GM12875 (cell line): Measurements from ENCODE around the gene EIF2A.

ENCODE experiments used
- H3K4me3 ChIP-seq: one replicate; pipeline ENCODE4 v1.5.1; 2011; ENCODE audit warnings: low read depth, low read length, control low read depth
- CTCF ChIP-seq: IDR thresholded peaks from 2 replicates; pipeline ENCODE4 v1.5.1; 2011; ENCODE audit warnings: low read depth, mild to moderate bottlenecking, control low read depth, inconsistent platforms, low read length, moderate library complexity, borderline replicate concordance; ENCODE audit not compliant: insufficient read depth

EIF2A gene

GRCh38 chr3:150602426-150603152 lies 56.0 kb downstream of the EIF2A start:
- no peak for TF ChIP-seq CTCF
- peak overlapping the region; percentile 89 for H3K4me3 ChIP-seq

DNA sequence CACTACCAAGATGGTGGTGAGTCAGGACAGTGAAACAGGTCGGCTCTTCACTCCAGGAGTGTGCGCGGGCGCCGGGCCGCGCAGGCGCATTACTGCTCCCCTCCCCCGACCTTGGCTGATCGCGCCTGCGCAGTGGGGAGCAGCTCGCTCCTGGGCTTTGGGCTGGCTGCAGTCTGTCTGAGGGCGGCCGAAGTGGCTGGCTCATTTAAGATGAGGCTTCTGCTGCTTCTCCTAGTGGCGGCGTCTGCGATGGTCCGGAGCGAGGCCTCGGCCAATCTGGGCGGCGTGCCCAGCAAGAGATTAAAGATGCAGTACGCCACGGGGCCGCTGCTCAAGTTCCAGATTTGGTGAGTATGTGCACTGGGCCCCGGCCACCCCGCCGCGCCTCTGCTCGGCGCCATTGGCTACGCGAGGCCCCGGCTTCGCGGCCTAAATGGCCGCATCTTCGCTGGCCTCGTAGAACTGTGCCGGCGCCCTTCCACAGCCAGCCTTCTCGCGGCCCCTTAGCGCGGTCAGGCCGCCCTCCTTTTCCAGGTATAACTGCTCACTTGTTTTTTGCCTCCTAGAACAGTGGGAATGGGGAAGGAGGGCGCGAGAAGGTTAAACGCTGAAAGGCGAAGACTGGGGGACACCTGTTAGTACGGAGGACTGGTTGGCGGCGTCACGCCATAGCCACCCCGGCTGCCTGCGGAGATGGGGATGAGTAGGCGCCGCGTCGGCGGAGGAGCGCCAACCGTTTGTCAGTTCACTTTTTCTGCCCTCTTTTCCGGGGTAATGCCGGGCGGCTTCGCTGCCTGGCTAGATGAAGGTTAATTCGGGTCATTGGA lies 56.8 kb downstream of the EIF2A start, which contains the start of gene SELENOT:
SELENOT (plus strand) TSS at position 169 of the 827 bp plus-strand sequence; CDS start at position 211, 42 bp downstream.
- TF ChIP-seq CTCF: no peak
- H3K4me3 ChIP-seq: peak within 1 kb of the TSS; percentile 89

DNA sequence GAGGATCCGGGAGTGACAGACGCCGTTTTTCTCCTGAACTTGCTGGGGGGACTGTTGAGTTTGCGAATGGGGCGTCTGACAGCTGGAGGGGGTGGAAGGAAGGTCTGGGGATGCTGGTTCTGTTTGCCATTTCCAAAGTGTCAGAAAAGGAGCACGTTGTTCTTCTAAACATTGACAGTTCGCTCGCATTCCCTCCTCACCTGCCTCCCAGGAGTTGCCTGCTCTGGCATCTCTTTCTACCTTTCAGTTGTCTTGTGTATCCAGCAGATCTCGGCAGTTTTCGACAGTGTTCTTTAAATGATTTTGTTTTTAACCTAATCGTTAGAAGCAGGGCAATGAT lies 57.4 kb downstream of the EIF2A start:
- no peak for TF ChIP-seq CTCF
- peak overlapping the region; percentile 89 for H3K4me3 ChIP-seq

DNA sequence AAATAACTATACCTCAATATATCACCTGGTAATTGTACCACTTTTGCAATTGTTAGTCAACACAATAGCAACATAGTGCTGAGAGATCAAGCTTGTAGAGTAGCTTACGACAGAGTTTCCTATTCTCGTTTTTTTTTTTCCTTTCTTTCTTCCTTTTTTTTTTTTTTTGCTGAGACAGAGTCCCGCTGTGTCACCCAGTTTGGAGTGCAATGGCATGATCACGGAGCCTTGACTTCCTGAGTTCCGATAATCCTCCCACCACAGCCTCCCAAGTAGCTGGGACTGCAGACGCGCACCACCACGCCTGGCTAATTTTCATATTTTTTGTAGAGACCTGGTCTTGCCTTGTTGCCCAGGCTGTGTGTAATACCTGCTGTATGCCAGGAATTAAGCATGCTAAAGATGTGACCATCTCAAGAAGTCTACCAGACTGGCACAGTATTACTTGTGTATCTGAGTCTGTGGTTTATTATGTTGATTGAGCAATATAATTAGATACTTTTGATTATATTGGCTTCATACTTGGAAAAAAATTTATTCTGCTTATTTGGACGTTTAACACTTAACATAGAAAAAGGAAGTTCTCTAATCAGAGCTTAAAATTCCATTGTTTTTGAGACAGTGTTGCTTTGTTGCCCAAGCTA lies 59.5 kb downstream of the EIF2A start:
- TF ChIP-seq CTCF: no peak

GRCh38 chr3:150607267-150608065 lies 60.9 kb downstream of the EIF2A start:
- no peak for TF ChIP-seq CTCF
- H3K4me3 ChIP-seq: no peak overlapping the region

More for the DNA sequence above, 59.5 kb downstream of the EIF2A start:
- H3K4me3 ChIP-seq: no peak overlapping the region

GRCh38 chr3:150609988-150610387 lies 63.4 kb downstream of the EIF2A start:
- TF ChIP-seq CTCF: no peak

More at GRCh38 chr3:150609988-150610387, 63.4 kb downstream of the EIF2A start:
- no peak overlapping the region for H3K4me3 ChIP-seq
